Measurements from ENCODE around the gene HOXC5.
"Not testable (repeated sequence)": the region's sequence is repeated elsewhere in the genome, so short reads cannot be mapped to it uniquely, and the experiment has no call there.

The HOXC5 gene

DNA sequence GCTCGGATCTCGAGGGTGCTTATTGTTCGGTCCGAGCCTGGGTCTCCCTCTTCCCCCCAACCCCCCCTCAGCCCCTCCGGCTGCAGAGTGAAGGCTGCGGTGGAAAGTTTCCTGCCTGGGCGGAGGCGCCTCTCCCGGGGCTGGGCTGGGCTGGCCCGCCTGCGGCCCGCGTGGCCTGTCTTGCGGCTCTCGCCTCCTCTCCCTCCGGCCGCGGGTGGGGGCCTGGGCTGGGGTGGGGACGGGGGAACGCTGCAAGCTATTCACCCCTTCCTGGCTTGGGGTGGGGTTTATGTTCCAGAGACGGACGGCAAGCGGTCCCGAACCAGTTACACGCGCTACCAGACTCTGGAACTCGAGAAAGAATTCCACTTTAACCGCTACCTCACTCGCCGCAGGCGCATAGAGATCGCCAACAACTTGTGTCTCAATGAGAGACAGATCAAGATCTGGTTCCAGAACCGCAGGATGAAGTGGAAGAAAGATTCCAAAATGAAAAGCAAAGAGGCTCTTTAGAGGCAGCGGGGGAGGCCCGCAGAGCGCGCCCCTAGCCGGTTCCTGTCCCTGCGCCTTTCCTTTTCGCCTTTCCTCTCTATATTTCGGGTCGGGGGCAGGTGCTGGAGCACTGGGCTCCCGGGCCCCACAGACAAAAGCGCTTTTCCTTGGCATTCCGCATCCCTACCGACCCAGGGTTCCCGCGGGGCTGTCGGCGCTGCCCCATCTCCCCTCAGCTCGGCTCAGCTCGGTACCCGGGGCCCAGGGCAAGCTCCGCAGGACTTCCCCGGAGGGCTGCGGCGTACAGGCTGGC is 1.3 kb downstream of the HOXC5 start:
- DNase-seq (ENCODE audit: low read depth): peak; percentile 11

DNA sequence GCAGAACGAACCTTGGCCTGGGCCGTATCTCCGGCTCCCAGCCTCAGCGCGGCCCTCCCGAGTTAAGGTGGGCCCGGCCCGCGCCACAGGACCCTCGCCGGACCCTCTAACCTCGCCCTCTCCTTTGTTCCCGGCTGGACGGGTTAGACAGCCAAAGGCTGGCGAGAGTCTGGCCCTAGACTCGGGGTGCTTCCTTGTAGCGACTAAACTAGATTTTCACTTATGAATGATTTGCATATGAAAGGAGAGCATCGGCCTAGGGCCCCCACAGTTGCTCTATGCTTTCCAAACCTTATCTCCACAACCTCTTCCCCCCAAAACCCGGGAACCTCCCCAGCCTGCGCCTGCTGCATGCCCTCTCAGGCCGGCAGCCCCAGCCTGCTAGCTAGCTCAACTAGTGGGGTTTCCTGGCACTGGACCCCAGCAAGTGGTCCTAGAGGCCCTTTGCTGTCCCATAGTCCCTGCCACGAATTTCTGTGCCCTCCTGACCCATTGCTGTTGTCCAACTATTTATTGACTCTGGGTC is 2.0 kb downstream of the HOXC5 start:
- no peak for DNase-seq (ENCODE audit: low read depth)

GRCh38 chr12:54035568-54036264 is 2.9 kb downstream of the HOXC5 start:
- DNase-seq (ENCODE audit: low read depth): no peak

- DNase-seq (ENCODE audit: low read depth): no peak
Observed at GRCh38 chr12:54036620-54037359, 3.9 kb downstream of the HOXC5 start.

DNA sequence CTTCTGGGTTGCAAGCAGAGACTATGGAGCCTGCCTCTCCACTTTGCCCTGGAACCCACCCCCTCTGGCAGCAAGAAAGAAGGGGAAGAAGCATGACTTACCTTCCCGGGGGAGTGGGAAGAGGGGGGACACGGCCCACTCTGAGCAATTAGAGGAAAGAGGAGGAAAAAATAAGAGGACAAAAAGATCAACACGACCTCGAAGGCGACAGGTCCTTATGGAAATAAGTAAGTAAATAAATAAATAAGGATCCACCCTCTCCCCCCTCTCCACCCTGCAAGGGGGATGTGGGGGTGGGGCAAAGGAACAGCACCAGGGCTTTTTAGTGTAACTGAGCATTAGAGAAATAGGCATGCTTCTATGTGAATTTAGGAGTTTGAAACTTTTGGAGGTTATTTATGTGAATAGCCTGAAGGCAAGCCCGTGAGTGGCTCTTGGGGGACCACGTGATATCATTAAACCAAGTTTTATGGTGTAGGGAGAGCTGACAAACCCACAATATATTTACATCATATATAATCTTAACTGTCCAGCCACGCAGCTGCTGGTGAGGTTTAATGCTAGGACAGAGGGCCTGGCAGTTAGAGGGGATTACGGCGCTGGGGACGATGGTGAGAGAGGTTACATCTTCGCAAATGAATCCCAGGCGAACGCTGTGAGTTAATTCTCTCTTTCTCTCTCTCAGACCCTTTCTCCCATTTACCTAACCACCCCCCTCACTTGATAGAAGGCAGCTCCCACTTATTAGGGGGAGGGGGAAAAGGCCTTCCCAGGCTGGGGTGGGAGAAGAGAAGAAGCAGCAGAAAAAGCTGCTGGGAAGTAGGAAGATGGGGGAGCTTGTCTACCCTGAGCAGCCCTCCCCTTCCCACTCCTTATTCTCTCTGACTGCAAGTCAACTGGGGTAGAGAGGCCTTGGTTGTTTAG is 4.8 kb downstream of the HOXC5 start:
- DNase-seq (ENCODE audit: low read depth): no peak

DNA sequence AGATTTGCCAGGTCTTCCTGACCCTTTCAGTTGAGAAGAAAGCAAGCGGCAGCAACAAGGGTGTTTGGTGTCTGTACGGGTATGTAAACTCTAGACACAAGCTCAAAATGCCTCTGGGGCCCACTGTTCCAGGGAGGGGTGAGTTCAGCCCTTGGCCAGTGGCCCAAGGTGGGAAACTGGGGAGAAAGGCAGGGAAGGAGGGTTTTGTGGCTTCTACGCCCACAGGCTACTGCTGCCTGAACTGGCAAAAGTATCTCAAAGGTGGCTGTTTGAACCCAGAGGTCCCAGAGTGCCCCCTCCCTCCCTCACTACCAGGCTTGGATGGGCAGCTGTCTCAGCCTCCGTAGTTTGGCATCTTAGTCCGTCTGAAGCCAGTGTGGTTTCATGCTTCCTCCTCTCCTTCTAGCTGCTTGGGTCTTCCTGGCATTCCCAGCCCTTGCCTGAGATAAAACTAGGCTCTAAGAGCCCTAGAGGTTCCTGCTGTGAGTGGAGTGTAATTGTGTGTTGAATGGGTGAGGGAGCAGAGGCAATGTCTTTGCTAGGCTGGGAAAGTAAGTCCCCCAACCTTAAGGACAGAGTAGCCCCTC is 5.5 kb downstream of the HOXC5 start:
- no peak for DNase-seq (ENCODE audit: low read depth)

DNA sequence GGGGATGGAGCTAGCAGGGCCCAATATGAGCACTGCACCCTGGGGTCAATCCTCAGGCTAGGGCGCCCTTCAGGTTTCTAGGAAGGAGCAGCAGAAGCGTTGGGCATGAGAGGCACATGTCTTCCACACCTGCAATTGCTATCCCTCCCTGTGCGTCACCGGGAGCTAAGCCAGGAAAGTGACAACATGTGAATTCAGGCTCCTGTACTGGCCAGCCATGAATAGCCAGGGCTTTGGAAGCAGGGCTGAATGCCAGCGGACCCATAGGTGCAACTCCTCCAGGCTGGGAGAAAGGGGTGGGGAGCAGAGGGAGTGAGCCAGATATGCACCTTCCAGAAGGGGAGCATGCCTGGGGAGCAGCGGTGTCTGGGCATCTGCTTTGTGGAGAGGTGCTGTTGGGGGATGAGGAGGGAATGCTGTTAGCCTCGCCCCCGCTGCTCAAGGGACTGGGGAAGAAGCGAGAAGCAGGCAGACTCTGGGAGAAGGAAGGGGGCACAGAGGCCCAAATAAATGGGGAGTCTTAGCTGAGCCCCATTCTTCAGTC is 6.1 kb downstream of the HOXC5 start:
- DNase-seq (ENCODE audit: low read depth): no peak

DNA sequence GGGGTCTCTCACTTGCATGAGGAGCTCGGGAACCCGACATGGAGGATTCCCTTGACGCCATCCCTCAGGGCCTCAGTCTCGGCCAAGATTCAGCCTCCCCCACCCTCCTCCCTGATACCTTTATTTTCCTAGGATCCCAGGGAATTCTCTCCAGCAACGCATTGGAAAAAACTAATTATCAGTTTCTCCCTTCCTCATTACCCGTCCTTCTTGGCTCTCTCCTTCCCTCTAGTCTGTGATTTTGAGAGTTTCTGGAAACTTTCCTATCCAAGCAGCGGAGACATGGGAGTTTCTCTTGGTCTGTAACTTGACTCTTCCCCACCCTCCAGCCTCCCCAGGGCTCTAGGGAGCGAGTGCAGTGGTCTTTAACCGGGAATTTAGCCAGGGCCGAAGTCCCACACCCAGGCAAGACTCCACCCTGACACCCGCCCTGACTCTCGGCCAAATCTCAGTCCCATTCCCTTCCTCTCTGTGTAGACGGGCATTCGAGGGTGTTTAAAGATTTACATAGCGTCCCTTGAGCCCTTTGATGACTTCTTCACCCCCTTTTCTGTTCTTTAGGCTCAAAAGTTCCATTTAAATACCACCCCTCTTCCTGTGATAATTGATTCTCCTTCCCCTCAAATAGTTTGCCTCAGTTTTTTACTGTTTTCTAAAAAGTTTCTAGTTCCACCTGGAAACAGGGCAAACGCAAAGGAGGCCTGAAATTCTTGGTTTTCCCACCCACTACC is 6.7 kb downstream of the HOXC5 start:
- no peak for DNase-seq (ENCODE audit: low read depth)

GRCh38 chr12:54040148-54040494 is 7.3 kb downstream of the HOXC5 start:
- no peak for DNase-seq (ENCODE audit: low read depth)

DNA sequence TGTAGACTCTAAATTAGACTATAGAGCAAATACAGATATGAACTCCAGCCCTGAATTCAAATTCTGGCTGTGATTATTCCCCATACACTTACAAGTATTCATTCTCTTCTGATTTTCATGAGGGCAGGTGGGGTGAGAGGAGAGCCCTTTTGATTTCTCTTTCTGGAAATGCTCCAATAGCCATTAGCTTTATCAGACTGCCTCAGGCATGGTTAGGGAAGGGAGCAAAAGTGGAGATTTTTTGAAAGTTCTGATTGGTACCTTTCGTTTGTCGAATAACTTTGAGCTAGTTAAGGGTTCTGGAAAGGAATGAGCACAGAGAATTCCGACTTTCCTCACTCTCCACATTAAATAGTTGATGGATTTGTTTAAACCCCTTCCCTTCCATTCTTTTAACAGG is 7.8 kb downstream of the HOXC5 start:
- DNase-seq (ENCODE audit: low read depth): no peak

DNA sequence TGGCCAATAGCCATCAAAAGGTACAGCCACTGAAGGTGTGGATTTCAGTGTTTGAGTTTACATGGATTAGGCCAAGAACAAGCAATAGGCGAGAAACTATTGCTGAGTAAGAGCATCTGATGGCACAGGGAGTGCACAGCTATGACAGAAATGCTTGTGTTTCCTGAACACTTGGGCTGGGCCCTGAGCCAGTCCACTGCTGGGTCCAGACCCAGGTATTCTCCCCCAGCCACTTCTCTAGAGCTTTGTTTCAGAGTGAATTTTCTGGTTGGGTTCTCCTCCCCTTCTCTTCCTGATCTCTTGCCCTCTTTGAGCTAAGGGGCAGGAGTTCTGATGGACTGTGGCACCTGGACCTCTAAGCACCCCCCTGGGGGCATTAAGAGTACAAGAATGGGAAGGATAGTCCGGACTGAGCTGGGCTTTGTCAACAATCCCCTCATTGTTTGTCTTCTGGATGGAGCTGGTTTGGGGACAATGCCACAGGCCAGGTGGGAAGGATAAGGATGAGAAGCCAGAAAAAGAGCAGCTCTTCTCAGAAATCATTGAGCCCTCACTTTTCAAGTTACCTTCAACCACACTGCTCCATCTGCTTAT is 8.3 kb downstream of the HOXC5 start:
- no peak for DNase-seq (ENCODE audit: low read depth)

DNA sequence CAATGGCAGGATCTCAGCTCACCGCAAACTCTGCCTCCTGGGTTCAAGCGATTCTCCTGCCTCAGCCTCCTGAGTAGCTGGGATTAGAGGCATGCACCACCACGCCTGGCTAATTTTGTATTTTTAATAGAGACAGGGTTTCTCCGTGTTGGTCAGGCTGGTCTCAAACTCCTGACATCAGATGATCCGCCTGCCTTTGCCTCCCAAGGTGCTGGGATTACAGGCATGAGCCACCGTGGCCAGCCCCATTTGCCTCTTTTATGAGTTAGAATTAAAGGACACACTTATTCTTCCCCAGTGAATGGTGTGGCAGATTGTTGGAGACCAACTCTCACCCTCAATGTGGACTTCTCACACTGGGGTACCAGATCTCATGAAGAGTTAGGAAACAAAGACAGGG is 9.2 kb downstream of the HOXC5 start:
- DNase-seq (ENCODE audit: low read depth): not testable (repeated sequence)

DNA sequence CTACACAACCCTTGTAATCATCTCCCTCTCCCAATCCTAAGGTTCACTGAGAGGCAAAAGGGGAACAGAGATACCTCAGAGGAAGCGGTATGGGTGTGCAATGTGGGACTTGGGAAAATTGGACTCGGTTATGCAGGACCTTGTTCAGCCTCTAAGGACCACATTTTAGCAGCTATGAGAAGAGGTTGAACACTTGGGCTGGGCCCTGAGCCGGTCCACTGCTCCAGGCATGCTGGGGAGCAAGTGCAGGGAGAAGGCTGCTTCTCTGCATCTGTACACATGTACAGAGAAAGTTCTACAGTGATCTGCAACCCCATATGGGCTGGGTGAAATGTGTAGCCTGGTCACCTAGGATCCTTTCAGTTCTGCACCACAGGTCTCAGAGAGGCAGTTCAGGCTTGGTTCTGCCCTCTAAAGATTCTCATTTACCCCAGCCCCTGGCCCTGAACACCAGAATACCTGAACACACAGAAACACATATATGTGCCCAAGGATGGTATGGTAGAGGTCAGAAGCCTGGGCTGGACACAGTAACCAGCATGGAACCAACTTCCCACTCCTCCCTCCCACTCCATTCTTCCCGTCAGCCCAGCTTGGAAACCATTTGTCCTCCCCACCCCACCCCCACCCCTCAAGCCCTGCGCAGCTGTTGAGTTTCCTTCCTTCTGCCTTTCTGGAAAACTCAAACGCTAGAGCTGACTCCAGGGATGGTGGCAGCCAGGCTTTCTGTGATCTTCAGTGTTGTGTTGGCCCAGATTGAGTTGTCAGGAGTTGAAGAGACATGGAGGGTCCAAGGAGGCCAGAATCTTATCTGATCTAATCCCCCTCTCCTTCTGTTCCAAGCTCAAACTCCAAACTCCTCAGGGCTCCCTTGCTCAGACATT is 10.4 kb downstream of the HOXC5 start:
- DNase-seq (ENCODE audit: low read depth): no peak

- DNase-seq (ENCODE audit: low read depth): no peak
Observed at GRCh38 chr12:54044425-54045103, 11.7 kb downstream of the HOXC5 start.

GRCh38 chr12:54045401-54045800 is 12.6 kb downstream of the HOXC5 start:
- DNase-seq (ENCODE audit: low read depth): no peak

DNA sequence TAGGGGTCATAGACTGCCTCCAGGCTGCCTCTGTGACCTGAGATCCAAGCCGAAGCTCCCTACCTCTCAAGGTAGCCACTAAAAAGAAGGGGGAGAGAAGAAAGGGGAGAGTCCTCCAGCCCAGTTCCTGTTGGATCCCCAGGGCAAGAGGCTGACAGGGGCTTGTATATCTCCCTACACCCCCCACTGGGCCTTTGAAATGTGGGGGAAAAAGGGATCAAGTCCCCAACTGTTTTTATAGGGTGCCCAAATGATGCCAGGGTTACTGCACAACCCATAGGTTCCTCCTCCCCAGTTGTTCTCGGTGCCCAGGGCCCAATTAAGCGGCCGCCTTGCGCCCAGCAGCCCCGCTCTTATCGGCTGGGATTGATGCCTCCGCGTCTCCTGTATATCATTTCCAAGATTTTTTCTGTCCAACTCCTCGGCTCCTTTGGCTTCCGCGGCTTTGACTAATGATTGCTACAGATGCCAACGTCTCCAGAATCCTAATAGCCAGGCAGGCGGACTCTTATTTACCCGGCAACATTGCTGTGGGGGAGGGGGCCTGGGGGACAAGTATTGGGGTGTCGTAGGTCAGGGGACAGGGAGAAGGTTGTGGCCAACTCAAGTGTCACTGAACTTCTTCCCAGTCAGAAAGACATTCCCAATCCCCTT is 13.1 kb downstream of the HOXC5 start:
- DNase-seq (ENCODE audit: low read depth): no peak

GRCh38 chr12:54046809-54047159 is 13.9 kb downstream of the HOXC5 start:
- no peak for DNase-seq (ENCODE audit: low read depth)

Data from iris pigment epithelial cell (primary cell).